Right lobe of liver (tissue), 6 donors: ENCODE results near the gene GOLGA1. TPM values are rescaled to one million over a fixed set of nuclear protein-coding genes. Genes with fewer than 3 reads are reported as not detected.

ENCODE experiments used
- ATAC-seq, 4 donors: fragments of 200-7000 bp; cut with Tn5 transposase; one replicate each; pipeline ENCODE4 v1.9.1; 2020; ENCODE audit warnings: mild to moderate bottlenecking in 4 of 4, moderate library complexity in 4 of 4
- DNase-seq, 3 donors: peaks; one replicate each; pipeline ENCODE4 v3.0.0-alpha.2; 2020
- H3K27ac ChIP-seq, 3 donors: fragments of 200-600 bp; one replicate each; pipeline ENCODE4 v1.8.0; 2022
- H3K27me3 ChIP-seq, 2 donors: fragments of 200-600 bp; one replicate each; pipeline ENCODE4 v1.8.0; 2022
- H3K36me3 ChIP-seq, 4 donors: fragments of 200-600 bp; sonication (generic) in 1 of 4; one replicate each; pipeline versions ENCODE4 v1.5.1 to v1.8.0; 2017 to 2022; ENCODE audit warnings: control low read depth in 1 of 4
- H3K4me1 ChIP-seq, 4 donors: fragments of 200-600 bp; sonication (generic) in 1 of 4; one replicate each; pipeline versions ENCODE4 v1.5.1 to v1.8.0; 2017 to 2022; ENCODE audit warnings: control low read depth in 1 of 4
- H3K4me3 ChIP-seq, 3 donors: fragments of 200-600 bp; one replicate each; pipeline ENCODE4 v1.8.0; 2022
- H3K9me3 ChIP-seq, 4 donors: fragments of 200-600 bp; sonication (generic) in 1 of 4; one replicate each; pipeline versions ENCODE4 v1.5.1 to v1.8.0; 2017 to 2022; ENCODE audit warnings: control low read depth in 1 of 4
- CTCF ChIP-seq, 4 donors: fragments of 200-600 bp in 3 of 4; fragments of 450-650 bp in 1 of 4; IDR thresholded peaks; one replicate each; pipeline versions ENCODE4 v1.5.1 to v1.8.0; 2016 to 2022; ENCODE audit warnings: antibody characterized with exemption in 4 of 4, mild to moderate bottlenecking in 2 of 4
- POLR2A ChIP-seq: fragments of 450-650 bp; IDR thresholded peaks from one replicate; pipeline ENCODE4 v1.6.1; 2017; ENCODE audit warnings: antibody characterized with exemption, mild to moderate bottlenecking
- WGBS: methylation state at CpG from one replicate; pipeline ENCODE4 v1.1.6; 2018; ENCODE audit warnings: low coverage, low lambda C conversion rate; ENCODE audit not compliant: insufficient coverage; ENCODE audit errors: missing lambda C conversion rate; 5-methylcytosine and 5-hydroxymethylcytosine counted together
- intact Hi-C, 2 donors: fragments of 100-400 bp; cut with DNase I; formaldehyde crosslinking; loops; one replicate each; pipeline versions ENCODE4 v1.11.2 to v1.14.1; 2022
- total RNA-seq, 6 experiments: library from RNA; depleted of rRNA in 2 of 6; stranded (reverse); fragments of >200 nt in 2 of 6; fragmentation: NEBNext Ultra II Directional in 3 of 6; extraction: Animal tissue kit (Norgen Biotek cat#: 25700) in 3 of 6; gene quantifications; one replicate each; pipeline versions ENCODE4 v1.1.0 to v1.2.4, GENCODE V29; 2016 to 2023
- donor health status: DM: no; HTN: yes; CAD: no.
- donor health status: DM: no; HTN: no; CAD: no.
- donor health status: DM: no; HTN: no; CAD: no.
- donor health status: DM: no; HTN: yes; CAD: no.
- donor health status: DM: no; HTN: yes; CAD: no.

The GOLGA1 gene
- total RNA-seq, 6 experiments from 2014 or later = 10.2 to 16.2 (median 12.5) TPM

- Histone ChIP-seq H3K4me3 (no peak overlapping the region), H3K27ac (no peak overlapping the region), H3K9me3 (no peaks in the 10 kb centered on the region), H3K4me1 (no peaks in the 10 kb centered on the region), H3K27me3 (no peaks in the 10 kb centered on the region), H3K36me3 (peaks cover 0 to 69% (median 7%) of the 10 kb centered on the region in 4 donors)
- DNase-seq (no peak), ATAC-seq (no peak)
- 100% methylated on average over 3 of the region's 4 CpGs for WGBS
- TF ChIP-seq POLR2A (no peak), CTCF (IDR thresholded peaks at IDR 0.05) (no peak)
- intact Hi-C loops = no loop called here
These were observed 55.3 kb downstream of the GOLGA1 start for GRCh38 chr9:124885551-124885950.

GRCh38 chr9:124884376-124884775 is 56.5 kb downstream of the GOLGA1 start:
- peaks cover 0 to 71% (median 10%) of the 10 kb centered on the region in 4 donors for H3K36me3 ChIP-seq
- no peak for ATAC-seq
- no peaks in the 10 kb centered on the region for H3K9me3 ChIP-seq
- TF ChIP-seq CTCF (IDR thresholded peaks at IDR 0.05) = no peak
- TF ChIP-seq POLR2A = no peak
- intact Hi-C loops = no loop called here
- no peak for DNase-seq
- no peaks in the 10 kb centered on the region for H3K4me1 ChIP-seq
- H3K27me3 ChIP-seq = no peaks in the 10 kb centered on the region
- no peak overlapping the region for H3K4me3 ChIP-seq
- H3K27ac ChIP-seq = no peak overlapping the region
- 78% methylated on average over 4 of the region's 4 CpGs for WGBS

GRCh38 chr9:124882231-124882630 is 58.7 kb downstream of the GOLGA1 start:
- intact Hi-C loops = no loop called here
- Histone ChIP-seq H3K4me1 (no peaks in the 10 kb centered on the region), H3K27ac (no peak overlapping the region), H3K27me3 (no peaks in the 10 kb centered on the region), H3K9me3 (no peaks in the 10 kb centered on the region), H3K36me3 (peaks cover 0 to 71% (median 16%) of the 10 kb centered on the region in 4 donors), H3K4me3 (no peak overlapping the region)
- DNase-seq (no peak), ATAC-seq (no peak)
- 20% methylated on average over 1 of the region's 13 CpGs for WGBS
- TF ChIP-seq POLR2A (no peak), CTCF (IDR thresholded peaks at IDR 0.05) (no peak)

GRCh38 chr9:124881138-124881743 is 59.6 kb downstream of the GOLGA1 start:
- Histone ChIP-seq H3K9me3 (no peaks in the 10 kb centered on the region), H3K4me3 (no peak overlapping the region), H3K36me3 (peaks cover 0 to 79% (median 22%) of the 10 kb centered on the region in 4 donors), H3K4me1 (no peaks in the 10 kb centered on the region), H3K27me3 (no peaks in the 10 kb centered on the region), H3K27ac (no peak overlapping the region)
- ATAC-seq (peak in 1 of 4 donors; percentile 11), DNase-seq (no peak)
- intact Hi-C loops = no loop called here
- 96% methylated on average over 3 of the region's 16 CpGs for WGBS
- no peak for TF ChIP-seq POLR2A
- TF ChIP-seq CTCF (IDR thresholded peaks at IDR 0.05) = no peak
